GM18858 (cell line): ENCODE data around the gene SLC25A25.

Source experiments
- ATAC-seq: cut with Tn5 transposase; IDR thresholded peaks from one replicate; pipeline ENCODE4 v1.9.1; 2021; ENCODE audit not compliant: unreplicated experiment

SLC25A25 gene

DNA sequence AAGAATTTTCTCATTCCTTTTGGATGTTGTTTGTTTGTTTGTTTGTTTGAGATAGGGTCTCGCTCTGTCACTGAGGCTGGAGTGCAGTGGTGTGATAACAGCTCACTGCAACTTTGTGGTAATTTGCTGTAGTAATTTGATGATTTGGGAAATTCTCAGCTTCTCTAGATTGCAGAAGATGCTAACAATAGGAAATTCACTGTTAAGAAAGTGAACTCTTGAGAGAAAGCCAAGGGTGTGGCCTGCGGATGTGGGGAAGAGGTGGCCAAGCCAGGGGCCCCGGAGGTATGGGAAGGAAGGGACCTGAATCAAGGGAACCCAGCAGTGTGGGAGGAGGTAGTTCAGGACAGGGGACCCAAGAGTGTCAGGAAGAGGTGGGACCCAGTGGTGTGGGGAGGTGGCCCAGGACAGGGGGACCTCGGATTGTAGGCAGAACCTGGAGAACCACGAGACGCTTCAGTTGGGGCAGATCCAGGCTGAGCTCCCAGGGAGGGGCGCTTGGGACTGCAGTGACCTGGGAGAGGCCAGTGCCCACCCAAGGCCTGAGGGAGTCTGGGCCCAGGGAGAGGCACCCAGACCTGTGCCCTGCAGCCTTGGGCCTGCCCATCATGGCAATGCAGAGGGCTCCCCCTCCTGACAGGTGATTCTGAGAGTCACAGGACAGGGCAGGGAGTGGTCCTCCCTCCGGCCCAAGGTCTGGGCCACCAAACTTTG is 75.7 kb downstream of the SLC25A25 start:
- no peak for ATAC-seq

DNA sequence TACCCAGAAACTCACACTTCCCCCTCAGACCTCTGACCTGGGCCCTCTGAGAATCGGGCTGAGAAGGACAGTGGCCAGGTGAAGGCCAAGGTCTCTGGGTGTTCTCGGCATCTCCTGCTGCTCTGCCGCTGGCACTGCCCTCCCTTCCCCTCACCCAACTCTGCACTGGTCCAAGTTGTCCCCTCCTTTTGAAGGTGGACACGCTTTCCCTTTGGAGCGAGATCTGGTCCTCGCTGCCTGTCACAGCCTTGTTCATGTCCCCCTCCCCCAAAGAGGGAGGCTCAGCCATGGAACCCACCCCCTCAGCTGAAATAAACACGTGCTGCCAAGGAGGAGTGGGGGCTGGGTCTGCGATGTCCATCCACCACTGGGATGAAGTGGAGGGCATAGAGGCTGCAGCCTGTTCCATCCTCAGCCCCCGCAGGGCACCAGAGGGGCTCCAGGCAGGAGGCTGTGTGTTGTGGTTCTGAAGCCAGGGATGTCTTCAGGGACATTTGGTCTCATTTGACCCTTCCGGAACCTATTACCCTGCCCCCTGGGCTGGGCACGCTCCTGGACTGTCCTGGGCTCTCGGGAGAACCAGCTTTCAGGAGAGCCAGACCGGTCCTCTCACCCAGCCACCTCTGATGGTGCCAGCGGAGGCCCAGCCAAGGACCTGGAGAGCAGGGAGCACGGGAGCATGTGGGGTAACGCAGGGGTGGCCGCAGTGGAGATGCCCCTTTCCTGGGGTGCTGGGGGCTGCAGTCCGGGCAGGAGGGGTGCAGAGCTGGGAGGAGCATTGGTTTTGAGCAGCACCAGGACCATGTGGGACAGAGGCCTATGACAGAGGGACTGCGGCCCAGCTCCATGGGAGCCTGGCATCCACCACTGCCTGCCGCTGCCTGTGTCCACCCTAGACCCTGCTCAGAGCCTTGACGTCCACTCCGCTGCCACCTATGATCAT is 76.5 kb downstream of the SLC25A25 start:
- no peak for ATAC-seq

DNA sequence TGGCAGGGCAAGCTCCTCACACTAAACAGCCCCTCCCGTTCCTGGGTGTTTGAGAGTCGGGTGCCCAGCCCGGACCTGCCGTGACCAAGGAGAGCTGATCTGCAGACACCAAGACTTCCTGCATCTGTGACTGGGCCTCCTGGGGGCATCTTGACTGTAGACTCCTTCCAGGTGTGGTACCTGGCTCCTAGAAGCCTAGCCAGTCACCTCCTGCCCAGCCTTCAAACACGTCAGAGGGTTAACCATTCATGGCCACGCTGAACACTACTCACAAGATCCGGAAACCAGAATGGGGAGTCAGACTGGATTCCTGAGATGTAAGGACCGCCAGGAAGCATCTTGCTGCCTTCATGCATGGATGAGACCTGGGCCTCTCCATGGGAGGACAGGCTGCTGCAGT is 77.5 kb downstream of the SLC25A25 start:
- no peak for ATAC-seq

DNA sequence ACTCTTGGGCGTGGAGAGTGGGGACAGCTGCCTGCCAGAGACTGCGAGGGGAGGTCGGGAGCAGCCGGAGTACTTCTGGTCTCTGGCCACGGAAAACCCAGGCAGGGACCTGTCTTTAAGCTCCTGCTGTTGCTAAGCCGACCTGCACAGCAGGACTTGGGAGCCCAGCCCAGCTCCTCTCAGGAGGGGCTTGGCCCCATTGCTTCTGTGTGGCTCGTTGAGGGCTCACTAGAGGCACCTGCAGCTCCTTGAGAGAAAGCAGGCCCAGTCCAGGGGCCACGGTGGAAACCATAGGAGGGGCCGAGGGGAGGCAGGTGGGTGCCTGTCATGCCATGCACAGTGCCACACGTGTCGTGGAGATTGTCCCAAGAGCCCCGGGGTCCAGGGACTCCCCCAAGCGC is 77.9 kb downstream of the SLC25A25 start:
- no peak for ATAC-seq

DNA sequence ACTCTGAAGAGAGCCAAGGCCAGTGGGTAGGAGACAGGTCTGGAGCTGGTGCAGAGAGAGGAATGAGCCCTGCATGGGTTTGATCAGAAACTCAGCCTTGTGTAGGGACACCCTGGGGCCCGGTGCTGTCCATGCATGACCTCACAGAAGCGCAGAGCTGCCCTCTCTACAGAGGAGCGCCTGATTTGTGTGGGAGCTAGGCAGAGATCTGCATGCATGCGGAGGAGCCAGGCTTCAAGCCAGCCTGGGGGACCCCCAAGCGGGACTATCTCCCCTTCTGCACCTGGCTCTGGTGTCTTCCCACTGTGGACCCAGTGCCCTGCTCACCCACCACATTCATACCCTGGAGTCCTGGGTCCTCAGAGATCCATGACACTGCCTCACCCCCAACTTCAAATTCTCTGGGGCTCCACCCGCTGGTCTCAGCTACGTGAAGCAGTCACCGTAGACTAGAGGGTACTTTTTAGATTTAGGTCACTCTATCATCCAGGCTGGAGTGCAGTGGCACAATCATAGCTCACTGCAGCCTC is 78.6 kb downstream of the SLC25A25 start:
- no peak for ATAC-seq

DNA sequence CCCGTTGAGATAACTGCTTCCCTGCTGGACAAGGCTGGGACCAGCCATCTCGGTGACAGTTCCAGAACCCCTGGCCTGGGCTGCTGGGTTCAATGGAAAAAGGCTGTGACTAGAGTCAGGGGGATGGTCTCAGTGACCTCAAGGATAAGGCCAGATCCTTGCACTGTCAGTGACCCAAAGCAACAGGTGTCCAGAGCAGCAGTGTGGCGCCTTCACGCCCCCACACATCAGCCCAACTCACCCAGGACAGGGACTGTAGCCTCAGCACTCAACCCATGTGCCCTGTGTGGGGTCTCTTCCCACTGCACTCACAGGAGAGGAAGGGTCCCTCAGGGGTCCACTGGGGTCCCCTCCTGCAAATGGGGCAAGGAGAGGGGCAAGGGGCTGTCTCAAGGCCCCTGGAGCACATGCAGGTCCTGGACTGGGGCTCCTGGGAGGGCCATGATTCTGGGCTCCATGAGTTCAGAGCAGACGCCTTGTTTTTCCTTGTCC is 80.5 kb downstream of the SLC25A25 start:
- ATAC-seq, result no peak

DNA sequence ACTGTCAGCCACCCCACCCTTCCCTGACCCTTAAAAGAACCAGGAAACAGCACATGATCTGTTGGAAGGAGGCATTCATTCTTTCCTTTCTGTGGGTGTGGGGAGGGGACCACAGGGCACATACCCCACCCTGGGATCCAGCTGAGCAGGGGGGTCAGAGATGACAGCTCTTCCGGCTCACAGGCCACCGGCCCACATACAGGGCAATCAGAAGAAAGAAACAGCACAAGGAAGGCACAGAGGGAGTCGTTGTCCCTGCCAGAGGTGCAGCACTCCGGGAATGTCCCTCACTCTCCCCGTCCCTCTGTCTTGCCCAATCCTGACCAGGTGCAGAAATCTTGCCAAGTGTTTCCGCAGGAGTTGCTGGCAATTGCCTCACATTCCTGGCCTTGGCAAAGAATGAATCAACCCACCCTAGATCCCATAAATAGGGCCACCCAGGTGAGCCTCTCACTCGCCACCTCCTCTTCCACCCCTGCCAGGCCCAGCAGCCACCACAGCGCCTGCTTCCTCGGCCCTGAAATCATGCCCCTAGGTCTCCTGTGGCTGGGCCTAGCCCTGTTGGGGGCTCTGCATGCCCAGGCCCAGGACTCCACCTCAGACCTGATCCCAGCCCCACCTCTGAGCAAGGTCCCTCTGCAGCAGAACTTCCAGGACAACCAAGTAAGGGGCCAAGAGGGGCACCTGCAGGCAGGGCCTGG is 81.1 kb downstream of the SLC25A25 start, which contains the start of gene LCN2:
Gene LCN2 (plus strand): TSS at position 453 of the 701 bp plus-strand sequence. CDS start 73 bp downstream, at position 526.
- no peak for ATAC-seq

DNA sequence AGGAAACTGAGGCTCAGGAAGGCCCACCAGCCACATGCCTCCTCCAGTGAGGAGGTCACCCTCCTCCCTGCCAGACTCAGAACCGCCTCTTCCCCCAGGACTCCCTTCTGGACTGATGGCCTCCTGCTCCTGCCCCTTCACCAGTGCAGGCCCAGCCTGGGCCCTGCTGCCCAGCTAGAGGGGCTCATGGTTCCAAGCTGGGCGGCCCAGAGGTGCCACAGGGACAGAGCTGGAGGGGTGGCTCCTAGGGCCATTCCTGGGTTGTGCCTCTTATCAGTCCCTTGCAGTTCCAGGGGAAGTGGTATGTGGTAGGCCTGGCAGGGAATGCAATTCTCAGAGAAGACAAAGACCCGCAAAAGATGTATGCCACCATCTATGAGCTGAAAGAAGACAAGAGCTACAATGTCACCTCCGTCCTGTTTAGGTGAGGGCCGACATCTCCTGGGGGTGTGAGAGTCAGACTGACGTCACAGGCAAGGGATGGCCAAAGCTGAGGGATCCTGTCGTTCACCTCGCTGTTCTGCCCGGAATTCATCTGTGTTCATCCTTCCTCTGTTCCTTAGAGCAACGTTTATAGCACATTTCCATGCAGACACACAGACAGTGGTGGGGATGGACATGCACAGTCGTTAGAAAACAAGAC is 82.0 kb downstream of the SLC25A25 start:
- ATAC-seq, result no peak

DNA sequence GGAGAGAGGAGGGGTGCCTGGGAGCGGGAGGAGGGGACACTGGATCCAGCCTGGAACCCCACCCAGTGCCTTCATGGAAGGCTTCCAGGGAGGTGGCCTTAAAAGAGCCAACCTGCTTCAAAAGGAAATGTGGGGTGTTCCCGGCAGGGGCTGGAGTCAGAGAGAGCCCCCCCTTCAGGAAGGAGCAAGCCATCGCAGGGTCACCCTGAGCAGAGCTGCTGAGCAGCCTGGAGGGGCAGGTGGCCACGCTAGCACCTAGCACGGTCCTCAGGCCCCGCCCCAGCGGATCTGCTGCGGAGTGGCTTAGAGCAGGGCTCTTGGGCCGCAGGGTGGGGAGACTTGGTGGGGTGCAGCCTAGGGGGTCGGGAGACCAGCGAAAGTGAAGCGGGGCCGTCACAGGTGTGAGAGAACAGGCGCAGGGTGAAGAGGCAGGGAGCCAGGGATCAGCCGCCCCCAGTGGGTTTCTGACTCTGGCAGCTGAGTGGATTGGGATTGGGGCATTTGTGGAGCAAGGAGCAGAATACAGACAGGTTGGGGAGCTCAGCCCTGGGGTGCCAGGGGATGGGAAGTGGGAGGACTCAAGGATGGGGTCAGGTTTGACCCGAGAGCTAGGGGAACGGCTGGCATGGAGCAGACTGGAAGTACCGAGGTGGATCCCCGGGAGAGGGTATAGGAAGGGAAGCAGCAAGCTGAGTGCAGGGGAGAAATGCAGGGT is 82.7 kb downstream of the SLC25A25 start:
- ATAC-seq, result no peak

DNA sequence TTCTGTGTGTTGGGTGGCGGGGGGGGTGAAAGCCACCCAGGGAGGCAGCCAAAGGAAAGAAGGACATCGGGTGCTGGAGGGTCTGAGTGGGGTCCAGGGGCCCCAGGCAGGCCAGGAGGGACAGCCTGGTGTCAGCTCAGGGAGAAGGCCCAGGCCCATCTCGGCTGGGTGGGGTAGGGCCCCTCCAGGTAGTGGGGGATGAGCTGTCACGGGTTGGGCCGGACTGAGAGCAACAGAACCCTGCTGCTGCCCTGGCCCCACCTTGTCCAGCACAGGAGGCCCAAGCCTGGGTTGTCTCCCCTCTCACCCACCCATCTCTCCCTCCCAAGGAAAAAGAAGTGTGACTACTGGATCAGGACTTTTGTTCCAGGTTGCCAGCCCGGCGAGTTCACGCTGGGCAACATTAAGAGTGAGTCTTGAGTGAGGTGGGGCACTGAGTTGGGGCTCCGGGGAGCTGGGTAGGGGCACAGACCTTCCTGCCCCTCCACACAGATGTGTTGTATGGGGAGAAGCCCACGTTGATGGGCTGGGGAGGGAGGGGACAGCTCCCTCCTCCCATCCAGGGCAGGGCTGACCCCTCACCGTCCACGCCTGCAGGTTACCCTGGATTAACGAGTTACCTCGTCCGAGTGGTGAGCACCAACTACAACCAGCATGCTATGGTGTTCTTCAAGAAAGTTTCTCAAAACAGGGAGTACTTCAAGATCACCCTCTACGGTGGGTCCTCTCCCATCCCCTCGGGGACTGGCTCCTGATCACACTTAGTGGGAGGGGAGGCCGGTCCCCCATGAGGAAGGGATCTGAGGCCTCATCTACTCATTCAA is 83.5 kb downstream of the SLC25A25 start:
- ATAC-seq, result no peak

DNA sequence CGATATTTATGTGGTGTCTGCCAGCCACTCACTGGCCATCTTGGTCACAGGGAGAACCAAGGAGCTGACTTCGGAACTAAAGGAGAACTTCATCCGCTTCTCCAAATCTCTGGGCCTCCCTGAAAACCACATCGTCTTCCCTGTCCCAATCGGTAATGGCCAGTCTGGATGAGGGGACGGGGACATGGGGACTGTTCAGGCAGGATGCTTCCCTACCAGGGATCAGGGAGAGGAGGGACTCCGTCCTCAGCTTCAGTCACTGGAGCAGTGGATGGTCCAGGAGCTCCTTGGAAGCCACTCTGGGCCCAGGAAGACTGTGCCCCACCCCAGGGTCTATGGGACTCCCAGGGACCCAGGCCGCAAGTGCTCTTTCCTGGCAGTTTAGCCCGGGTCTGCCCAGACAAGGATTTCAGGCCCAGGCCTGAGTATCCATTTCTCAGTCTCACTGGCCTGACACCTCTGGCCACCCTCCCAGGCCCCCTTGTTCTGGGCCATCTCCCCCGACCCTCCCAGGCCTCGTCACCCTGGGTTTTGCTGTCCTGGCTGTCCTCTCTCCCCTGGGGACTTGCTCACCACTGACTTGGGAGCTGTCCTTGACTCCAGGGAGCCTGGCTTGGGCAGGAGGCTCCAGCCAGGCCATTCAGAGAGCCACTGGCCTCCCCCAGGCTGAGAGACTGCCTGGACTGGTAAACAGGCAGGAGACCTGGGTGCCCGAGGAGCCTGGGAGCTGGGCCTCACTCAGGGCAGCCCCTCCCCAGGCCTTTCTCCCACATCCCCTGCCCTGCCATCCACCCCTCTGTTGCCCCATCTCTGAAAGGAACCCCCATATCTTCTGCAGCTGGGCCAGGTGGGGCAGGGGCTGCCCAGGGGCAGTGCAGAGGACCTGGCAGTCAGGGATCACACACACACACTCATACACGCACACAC is 84.4 kb downstream of the SLC25A25 start:
- no peak for ATAC-seq

DNA sequence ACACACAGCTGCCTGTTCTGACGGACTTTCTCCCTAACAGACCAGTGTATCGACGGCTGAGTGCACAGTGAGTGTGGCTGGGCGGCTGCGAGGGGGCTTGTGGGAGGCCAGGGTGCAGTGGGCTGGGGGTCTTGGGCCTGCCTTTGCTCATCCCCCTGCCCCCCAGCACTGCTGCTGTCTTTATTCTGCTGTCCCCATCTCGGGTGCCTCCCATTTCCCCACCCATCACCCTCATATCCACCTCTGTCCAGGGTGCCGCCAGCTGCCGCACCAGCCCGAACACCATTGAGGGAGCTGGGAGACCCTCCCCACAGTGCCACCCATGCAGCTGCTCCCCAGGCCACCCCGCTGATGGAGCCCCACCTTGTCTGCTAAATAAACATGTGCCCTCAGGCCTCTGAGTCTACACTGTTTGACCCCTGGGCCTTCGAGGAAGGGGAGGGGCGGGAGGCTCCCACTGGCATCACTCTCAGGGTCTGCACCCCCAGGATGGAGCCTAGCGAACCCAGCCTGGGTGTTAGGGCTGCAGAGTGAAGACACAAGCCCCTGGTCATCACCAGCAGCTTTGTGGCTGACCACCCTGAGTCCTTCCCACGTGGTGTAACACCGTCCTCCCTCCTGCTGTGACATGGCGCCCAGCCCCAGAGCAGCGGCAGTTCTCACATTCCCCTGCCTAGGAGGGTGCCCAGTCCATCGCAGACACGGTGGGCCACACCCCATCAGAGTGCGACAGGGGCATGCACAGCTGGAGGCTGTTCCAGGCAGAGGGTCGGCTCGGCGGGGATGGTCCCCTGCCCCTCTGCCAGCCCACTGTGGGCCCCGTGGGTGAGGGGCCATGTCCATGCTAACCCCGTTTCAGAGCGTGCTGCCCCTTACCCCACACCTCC is 85.3 kb downstream of the SLC25A25 start:
- ATAC-seq, result no peak

DNA sequence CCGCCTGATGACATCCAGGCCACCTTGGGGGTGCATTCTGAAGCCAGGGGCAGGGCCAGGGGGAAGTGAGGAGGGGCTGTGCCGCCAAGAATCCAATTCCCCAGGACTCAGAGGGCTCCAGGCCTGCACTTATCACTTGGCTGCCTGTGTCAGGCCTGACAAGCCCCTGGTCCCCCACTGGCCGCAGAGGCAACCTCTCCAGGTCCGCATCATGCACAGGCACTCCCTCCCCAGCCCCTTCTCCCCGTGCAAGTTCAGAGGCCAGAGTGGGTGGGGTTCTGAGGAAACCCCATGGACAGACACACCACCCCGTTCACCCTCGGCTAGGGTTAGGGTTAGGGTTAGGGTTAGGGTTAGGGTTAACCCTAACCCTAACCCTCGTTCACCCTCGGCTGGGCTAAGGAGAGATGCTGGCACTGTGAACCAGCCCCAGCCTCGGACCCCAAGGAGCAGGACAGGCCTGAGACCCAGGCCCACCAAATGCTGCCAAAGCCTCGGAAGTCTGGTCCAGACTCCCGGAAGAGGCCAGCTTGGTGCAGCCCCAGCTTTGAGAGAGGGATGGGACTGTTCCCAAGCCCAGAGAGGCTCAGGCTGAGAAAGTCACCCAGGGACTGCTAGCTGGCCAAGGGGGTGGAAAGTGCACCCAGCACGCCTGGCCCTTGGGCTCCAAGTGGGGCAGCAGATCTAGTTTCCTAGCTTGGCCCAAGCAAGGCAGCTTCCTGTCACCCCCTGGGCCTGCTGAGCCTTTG is 86.1 kb downstream of the SLC25A25 start:
- no peak for ATAC-seq

DNA sequence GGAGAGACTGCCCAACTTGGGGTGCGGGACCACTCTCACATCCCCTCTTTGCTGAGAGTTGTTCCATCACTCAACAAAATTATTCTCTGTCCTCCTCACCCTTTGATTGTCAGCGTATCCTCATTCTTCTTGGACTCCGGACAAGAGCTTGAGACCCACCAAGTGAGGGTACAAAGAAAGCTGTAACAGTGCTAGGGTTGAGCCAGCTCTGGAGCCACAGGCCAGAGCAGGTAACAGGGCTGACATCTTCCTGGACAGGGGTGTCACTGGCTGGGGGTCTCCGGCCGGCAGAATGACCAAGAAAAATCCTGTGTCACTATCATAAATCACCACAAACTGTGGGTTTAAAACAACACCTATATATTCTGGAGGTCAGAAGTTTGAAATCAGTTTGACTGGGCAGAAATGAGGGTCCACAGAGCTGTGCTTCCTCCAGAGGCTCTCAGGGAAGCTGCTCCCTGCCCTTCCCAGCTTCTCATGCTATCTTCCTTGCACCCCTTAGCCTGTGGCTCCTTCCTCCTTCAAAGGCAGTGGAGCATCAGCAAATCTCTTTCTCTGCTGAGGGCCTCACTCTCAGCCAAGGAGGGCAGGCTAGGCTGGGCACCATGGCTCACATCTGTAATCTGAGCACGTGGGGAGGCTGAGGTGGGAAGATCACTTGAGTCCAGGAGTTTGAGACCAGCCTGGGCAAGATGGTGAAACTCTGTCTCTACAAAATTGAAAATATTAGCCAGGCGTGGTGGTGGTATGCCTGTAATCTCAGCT is 87.9 kb downstream of the SLC25A25 start:
- ATAC-seq, result no peak
